Fibroblast of skin of right biceps (primary cell): ENCODE results near the gene WNK2.

Experiments used
- DNase-seq: peaks from one replicate; pipeline ENCODE4 v3.0.0-alpha.2; 2013

The WNK2 gene

GRCh38 chr9:93203718-93204469 lies 20.0 kb downstream of the WNK2 start:
- no peak for DNase-seq

DNA sequence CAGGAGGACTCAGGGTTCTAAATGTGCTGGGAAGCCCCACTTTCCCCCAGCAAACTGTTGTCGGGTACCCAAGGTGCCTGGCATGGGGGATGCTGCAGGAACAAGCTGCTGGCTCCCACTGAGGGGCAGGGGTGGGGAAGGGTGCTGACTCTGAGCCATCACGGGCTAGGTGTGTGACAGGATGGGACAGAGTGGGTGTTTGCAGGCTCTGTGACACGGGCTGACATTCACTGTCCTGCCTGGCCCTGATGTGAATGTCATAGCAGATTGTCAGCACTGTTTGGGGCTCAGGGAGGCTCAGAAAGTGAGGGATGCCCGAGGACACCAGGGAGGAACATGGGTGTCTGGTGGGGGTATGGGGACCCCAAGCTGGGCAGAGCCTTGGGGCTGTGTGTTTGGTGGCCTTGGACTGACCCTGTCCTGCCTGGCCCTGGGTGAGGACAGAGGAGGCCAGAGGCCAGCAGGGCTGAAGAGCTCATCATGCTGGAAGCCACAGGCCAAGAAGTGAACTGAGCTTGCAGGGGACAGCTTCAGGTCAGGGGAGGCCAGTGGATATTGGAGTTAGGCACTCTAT lies 20.6 kb downstream of the WNK2 start:
- DNase-seq = no peak

GRCh38 chr9:93205045-93205768 lies 21.3 kb downstream of the WNK2 start:
- DNase-seq = peak; percentile 8

GRCh38 chr9:93205896-93206575 lies 22.1 kb downstream of the WNK2 start:
- no peak for DNase-seq

DNA sequence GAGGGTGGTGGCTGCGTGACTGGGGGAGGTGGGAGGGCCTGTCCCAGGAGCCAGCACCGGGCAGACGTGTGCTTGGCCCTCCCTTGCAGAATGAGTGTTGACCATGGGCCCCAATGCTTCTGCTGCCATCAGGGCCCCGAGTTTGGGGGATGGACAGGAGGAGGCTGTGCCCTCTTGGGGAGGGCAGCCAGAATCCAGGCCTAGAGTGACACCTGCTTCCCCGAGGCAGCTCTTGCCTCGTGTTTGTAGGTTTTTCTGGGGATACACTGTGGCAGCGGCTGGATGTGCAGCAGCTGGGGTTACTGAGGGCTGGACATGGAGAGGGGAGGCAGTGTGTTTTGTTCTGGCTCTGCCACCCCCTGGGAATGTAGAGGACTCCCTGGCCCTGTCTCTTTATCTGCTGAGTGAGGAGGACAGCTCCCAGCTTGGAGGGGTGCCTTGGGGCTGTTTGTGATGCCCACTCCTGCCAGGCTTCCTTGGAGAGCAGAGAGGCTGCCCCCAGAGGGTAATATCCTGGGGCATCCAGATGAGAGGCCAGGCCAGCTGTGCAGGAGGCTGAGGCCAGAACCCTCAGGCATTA lies 22.7 kb downstream of the WNK2 start:
- DNase-seq = no peak

DNA sequence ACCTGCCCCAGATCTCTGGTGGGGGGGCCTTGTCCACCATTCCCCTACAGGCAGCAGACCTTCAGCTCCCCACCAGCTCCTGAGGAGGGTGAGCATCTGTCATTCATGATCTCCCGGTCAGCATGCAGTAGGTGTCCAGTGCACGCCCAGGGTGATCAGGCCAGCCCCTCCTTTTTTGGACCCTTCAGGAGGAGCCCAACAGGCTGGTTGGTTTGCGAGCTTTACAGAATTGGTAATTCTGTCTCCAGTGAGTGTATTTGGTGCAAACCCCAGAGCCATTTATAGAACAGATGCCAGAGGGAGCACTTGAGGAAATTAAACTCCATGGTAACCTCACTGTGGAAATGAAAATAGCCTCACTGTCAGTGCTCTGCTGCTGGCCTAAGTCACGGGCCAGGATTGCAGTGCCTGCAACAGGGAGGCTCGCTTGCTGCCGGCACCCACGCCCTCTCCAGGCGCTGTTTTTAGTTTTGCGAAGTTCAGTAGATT lies 23.4 kb downstream of the WNK2 start:
- DNase-seq = peak; percentile 40

DNA sequence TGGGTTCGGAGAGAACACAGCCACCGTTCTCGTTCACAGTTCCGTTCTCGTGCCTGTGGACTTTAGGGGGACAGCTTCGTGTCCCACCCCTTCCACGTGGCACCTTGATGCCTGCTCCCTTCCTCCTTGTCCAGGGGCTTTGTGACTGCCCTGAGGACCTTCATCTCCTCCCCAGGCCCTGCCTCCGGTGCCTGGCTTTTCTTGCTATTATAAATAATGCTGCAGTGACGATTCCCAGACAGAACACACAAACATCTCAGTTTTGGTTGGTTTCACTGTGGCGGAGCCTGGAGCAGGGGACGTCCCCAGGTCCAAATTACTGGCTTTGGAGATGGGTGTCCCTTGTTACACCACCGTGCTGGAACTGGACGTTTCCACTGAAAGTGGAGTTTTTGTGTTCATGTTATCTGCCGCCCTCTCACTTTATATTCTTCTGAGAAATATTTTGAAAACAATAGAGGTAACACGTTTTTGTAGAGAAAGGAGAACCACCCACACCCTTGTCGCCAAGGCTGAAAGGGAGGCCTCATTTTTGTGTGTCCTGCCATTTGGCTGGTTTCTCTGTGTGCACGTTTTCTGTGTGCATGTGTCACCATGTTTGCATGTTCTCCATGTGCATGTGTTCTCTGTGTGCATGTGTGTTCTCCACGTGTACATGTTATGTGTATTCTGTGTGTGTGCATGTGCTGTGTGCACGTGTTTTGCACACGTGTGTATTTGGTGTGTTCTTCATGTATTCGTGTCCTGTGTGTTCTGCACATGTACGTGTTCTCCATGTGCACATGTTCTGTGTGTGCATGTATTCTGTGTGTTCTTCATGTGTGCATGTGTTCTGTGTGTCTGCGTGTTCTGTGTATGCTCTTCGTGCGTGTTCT lies 24.2 kb downstream of the WNK2 start:
- no peak for DNase-seq

GRCh38 chr9:93209097-93209496 lies 25.2 kb downstream of the WNK2 start:
- DNase-seq = no peak

GRCh38 chr9:93209576-93210323 lies 25.8 kb downstream of the WNK2 start:
- no peak for DNase-seq

DNA sequence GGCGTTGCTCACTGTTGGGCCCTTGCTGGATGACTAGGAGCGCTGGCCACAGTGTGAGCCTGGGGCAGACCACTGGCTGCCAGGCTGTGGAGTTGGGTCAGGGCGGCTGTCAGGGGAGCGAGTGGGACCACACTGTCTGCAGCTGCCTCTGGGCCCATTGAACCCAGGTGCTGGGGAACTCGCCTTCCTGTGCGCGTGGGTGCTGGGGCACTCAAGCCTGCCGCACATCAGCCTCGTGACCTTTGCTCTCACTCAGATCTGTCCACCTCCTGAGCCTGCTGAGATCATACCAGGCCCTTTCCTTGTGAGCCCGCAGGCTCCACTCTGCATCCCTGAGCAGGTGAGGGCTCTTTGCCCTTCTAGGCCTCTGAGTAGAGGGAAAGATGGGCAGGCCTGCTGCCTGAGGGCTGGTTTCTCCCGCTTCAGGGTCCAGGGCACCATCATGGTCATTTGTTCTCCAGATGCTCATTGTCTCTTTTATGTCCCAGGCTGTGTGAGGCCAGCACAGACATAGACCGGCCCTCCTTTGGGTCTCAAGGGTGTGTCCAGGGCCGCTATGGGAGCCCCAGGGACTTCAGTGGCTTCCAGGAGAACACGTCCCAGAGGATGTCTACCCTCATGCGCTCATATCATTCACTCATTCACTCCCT lies 26.5 kb downstream of the WNK2 start:
- DNase-seq = no peak

- DNase-seq = no peak
These were observed 27.2 kb downstream of the WNK2 start for GRCh38 chr9:93210974-93211653.

- no peak for DNase-seq
These were observed 27.7 kb downstream of the WNK2 start for GRCh38 chr9:93211654-93212001.

DNA sequence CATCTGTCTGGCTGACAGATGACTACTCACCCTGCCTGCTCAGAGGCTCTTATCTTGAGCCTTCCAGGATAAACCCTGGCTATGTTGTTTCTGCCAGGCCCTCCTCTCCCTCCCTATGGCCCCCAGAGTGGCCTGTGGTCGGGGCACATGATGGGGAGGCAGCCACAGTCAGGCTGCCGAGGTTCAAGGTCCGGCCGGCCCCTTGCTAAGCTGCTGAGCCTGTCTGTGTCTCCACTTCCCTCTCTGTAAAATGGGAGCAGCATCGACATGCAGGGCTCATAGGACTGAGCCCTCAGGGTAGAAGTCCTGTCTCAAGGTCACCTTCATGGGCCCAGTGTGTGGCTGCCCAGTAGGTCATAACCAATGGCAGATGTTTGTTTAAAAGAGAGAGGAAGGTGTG lies 28.5 kb downstream of the WNK2 start:
- no peak for DNase-seq

- DNase-seq = no peak
These were observed 32.1 kb downstream of the WNK2 start for GRCh38 chr9:93216073-93216365.

DNA sequence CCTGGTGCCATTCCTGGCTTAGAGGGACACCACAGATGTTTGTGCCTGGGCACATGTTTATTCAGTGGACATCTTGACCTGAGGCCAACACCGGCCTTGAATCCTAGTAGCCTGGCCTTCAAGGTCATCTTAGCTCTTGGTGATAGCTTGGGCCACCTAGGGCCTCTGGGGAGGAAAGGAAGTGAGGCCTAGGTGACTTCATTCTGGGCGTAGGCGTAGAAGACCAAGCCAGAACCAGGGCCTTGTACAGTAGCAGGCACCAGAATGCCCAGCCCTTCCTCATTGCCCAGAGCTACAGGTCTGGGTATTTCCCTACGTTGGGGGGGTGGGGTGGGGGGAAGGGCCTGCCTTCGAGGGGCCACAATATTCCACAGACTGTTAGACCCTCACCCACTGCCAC lies 33.8 kb downstream of the WNK2 start:
- DNase-seq = no peak

DNA sequence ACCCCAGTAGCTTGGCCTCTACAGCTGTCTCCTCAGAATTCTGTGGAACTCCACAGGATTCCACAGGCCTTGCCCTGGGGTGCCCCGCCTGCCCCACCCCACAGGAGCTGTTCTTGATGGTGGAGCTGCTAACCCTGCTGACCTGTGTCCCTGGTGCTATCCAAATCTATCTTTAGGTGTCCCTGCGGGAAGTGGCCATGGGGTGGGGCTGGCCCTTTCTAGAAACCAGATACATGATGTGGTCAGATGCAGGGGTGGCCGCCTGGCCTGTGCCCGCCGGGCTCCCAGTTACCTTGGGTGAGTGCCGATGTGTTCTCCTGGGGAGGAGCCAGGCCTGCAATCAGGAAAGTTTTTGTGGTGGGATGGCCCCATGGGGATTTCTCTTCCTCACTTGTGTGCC lies 34.2 kb downstream of the WNK2 start:
- no peak for DNase-seq

- no peak for DNase-seq
These were observed 34.9 kb downstream of the WNK2 start for GRCh38 chr9:93218671-93219420.

- no peak for DNase-seq
These were observed 35.8 kb downstream of the WNK2 start for GRCh38 chr9:93219692-93220091.

- no peak for DNase-seq
These were observed 36.7 kb downstream of the WNK2 start for GRCh38 chr9:93220627-93221026.

DNA sequence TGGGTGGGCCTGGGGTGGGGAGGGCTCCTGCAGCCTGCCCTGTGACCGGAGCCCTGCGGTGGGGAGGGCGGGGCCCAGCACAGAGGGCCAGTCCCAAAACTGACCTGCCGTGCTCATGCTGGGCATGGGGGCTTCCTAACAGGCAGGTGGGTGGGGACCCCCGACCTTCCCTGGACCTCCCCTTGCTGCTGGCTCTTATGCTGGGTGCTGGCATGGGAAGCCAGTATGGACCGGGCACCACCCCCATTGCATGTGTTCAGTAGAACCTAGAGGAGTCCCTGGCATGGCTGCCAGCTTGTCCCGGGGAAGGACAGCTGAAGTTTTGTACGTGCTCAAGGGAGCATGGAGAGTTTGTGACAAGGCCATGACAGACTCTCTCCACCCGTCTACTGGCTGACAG lies 37.1 kb downstream of the WNK2 start:
- no peak for DNase-seq
